Keratinocyte (primary cell): ENCODE measurements around the gene SEC61G.

Experiments used
- CTCF ChIP-seq, 3 experiments: IDR thresholded peaks in 1 of 3; conservative IDR thresholded peaks in 1 of 3; optimal IDR thresholded peaks in 1 of 3; 2 replicates in 2 of 3; 3 replicates in 1 of 3; pipeline versions ENCODE3 to v1.5.1; 2011; ENCODE audit warnings: low read length in 3 of 3, mild to moderate bottlenecking in 3 of 3, moderate library complexity in 2 of 3, control low read depth in 1 of 3, inconsistent platforms in 1 of 3; ENCODE audit not compliant: insufficient read depth in 2 of 3; ENCODE audit errors: extremely low read depth in 1 of 3
- EZH2 ChIP-seq: IDR thresholded peaks from one replicate; pipeline ENCODE4 v1.6.1; 2012; ENCODE audit warnings: inconsistent platforms, mild to moderate bottlenecking, low read length, moderate library complexity

DNA sequence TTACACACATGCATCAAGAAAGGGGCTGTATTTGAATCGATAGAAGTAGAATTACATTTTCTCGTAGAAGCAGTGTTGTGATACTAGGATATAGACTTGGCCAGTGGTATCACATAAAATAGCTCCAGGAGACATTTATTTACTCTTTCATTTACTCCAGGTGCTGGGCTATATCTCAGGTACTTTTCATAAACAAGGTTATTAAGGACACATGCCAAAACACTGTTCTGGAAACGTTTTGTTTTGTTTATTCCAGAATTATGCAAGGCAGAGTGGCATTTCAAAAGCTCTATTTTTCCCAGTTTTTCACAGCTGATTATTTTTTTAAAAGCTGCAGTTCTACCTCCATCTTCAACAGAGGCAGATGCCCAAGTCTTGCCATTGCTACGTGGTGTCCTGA is 37.8 kb upstream of the SEC61G start:
- no peak for TF ChIP-seq CTCF (optimal IDR thresholded peaks at IDR 0.05 in 1 of 3, IDR thresholded peaks at IDR 0.05 in 1 of 3, conservative IDR thresholded peaks at IDR 0.05 in 1 of 3; ENCODE audit: extremely low read depth in 1 of 3, insufficient read depth in 2 of 3, low read length in 3 of 3)
- no peak for TF ChIP-seq EZH2
